HG02852 (cell line): ENCODE data around the gene OR2V2.
"Not testable (repeated sequence)": the region's sequence is repeated elsewhere in the genome, so short reads cannot be mapped to it uniquely, and the experiment has no call there.

Experiments
- ATAC-seq: cut with Tn5 transposase; IDR thresholded peaks from one replicate; pipeline ENCODE4 v1.9.1; 2021; ENCODE audit warnings: mild to moderate bottlenecking, moderate library complexity; ENCODE audit not compliant: unreplicated experiment

Gene OR2V2

GRCh38 chr5:181114844-181115778 lies 32.3 kb upstream of the OR2V2 start:
- no peak for ATAC-seq

GRCh38 chr5:181118369-181118768 lies 29.0 kb upstream of the OR2V2 start:
- ATAC-seq, result no peak

- ATAC-seq, result no peak
Measured at GRCh38 chr5:181119105-181119504, 28.3 kb upstream of the OR2V2 start.

- no peak for ATAC-seq
Measured at GRCh38 chr5:181120306-181120705, 27.1 kb upstream of the OR2V2 start.

GRCh38 chr5:181120761-181121160 lies 26.6 kb upstream of the OR2V2 start:
- ATAC-seq, result no peak

- ATAC-seq, result no peak
Measured at GRCh38 chr5:181121675-181122561, 25.5 kb upstream of the OR2V2 start.

- ATAC-seq, result no peak
Measured at GRCh38 chr5:181124526-181124925, 22.9 kb upstream of the OR2V2 start.

- ATAC-seq, result no peak
Measured at GRCh38 chr5:181126841-181127240, 20.5 kb upstream of the OR2V2 start.

- no peak for ATAC-seq
Measured at GRCh38 chr5:181127456-181127855, 19.9 kb upstream of the OR2V2 start.

- ATAC-seq, result no peak
Measured at GRCh38 chr5:181127907-181128626, 19.3 kb upstream of the OR2V2 start.

GRCh38 chr5:181129601-181130000 lies 17.8 kb upstream of the OR2V2 start:
- no peak for ATAC-seq

GRCh38 chr5:181130081-181130480 lies 17.3 kb upstream of the OR2V2 start:
- ATAC-seq, result not testable (repeated sequence)

- no peak for ATAC-seq
Measured at GRCh38 chr5:181130832-181131496, 16.4 kb upstream of the OR2V2 start, which contains the start of gene OR2V1. OR2V1 (minus strand) TSS chr5:181131169; CDS start chr5:181125304, 5,865 bp downstream.

GRCh38 chr5:181131514-181131913 lies 15.9 kb upstream of the OR2V2 start:
- no peak for ATAC-seq

- no peak for ATAC-seq
Measured at GRCh38 chr5:181133083-181133482, 14.3 kb upstream of the OR2V2 start.

- no peak for ATAC-seq
Measured at GRCh38 chr5:181133610-181134231, 13.7 kb upstream of the OR2V2 start.

GRCh38 chr5:181134259-181134658 lies 13.1 kb upstream of the OR2V2 start:
- ATAC-seq, result no peak

GRCh38 chr5:181136361-181136955 lies 10.9 kb upstream of the OR2V2 start:
- no peak for ATAC-seq

GRCh38 chr5:181138258-181138657 lies 9.1 kb upstream of the OR2V2 start:
- ATAC-seq, result no peak

GRCh38 chr5:181140766-181141165 lies 6.6 kb upstream of the OR2V2 start:
- no peak for ATAC-seq
